ENCODE data around the gene NAA25. TPM values are rescaled to one million over a fixed set of nuclear protein-coding genes. Genes with fewer than 3 reads are reported as not detected.

NAA25 gene
- total and polyA plus RNA-seq, 4 donors, result 3.1 to 17.7 (median 10.8) TPM

DNA sequence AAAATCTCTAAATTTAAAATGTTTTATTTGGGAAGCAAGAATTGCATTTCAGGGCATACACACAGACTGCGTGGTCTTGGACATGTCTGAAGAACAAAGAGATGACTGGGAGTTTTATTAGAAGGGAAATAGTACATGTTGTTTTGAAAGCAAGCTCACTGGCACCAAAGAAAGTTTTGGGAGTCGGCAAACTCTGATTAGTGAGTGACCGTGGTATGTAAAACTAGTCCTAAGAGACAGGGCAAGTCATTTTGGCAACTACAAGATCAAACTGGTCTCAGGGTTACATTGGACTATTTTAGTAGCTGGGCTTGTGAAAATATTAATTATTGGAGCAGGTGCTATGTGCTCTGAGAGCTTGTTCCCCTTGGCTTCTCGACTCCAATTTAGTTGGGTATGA, 110.6 kb downstream of the NAA25 start (continued):
- TF ChIP-seq, protein P1, sequence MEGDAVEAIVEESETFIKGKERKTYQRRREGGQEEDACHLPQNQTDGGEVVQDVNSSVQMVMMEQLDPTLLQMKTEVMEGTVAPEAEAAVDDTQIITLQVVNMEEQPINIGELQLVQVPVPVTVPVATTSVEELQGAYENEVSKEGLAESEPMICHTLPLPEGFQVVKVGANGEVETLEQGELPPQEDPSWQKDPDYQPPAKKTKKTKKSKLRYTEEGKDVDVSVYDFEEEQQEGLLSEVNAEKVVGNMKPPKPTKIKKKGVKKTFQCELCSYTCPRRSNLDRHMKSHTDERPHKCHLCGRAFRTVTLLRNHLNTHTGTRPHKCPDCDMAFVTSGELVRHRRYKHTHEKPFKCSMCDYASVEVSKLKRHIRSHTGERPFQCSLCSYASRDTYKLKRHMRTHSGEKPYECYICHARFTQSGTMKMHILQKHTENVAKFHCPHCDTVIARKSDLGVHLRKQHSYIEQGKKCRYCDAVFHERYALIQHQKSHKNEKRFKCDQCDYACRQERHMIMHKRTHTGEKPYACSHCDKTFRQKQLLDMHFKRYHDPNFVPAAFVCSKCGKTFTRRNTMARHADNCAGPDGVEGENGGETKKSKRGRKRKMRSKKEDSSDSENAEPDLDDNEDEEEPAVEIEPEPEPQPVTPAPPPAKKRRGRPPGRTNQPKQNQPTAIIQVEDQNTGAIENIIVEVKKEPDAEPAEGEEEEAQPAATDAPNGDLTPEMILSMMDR (IDR thresholded peaks at IDR 0.05; ENCODE audit: low read depth, low read length, missing input control), result no peak
- TF ChIP-seq, protein P2, sequence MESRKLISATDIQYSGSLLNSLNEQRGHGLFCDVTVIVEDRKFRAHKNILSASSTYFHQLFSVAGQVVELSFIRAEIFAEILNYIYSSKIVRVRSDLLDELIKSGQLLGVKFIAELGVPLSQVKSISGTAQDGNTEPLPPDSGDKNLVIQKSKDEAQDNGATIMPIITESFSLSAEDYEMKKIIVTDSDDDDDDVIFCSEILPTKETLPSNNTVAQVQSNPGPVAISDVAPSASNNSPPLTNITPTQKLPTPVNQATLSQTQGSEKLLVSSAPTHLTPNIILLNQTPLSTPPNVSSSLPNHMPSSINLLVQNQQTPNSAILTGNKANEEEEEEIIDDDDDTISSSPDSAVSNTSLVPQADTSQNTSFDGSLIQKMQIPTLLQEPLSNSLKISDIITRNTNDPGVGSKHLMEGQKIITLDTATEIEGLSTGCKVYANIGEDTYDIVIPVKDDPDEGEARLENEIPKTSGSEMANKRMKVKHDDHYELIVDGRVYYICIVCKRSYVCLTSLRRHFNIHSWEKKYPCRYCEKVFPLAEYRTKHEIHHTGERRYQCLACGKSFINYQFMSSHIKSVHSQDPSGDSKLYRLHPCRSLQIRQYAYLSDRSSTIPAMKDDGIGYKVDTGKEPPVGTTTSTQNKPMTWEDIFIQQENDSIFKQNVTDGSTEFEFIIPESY (IDR thresholded peaks at IDR 0.05), result no peak
- TF ChIP-seq HNF4G (IDR thresholded peaks at IDR 0.05), result no peak

DNA sequence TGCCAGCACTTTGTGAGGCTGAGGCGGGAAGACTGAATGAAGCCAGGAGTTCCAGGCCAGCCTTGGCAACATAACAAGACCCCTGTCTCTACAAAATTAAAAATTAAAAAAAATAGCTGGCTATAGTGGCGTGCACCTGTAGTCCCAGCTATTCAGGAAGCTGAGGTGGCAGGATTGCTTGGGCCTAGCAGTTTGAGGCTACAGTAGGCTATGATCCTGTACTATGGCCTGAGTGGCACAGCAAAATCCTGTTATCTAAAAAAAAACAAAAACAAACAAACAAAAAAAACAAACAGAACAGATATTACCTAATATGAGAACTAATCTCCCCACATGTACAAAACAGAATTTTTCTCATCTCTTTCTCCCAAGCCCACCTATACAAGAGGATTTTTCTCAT, 111.3 kb downstream of the NAA25 start:
- no peak for DNase-seq (ENCODE audit: low spot score)
- peaks cover 0 to 9% (median 2%) of the 10 kb centered on the region in 4 donors for H3K4me1 ChIP-seq (ENCODE audit: control insufficient read depth in 4 of 4, insufficient read depth in 4 of 4, low read length in 3 of 4)
- H3K27ac ChIP-seq (ENCODE audit: low read depth in 1 of 2, low read length in 2 of 2), result no peak overlapping the region
- H3K36me3 ChIP-seq (ENCODE audit: control insufficient read depth in 4 of 4, insufficient read depth in 3 of 4, low read depth in 1 of 4, low read length in 3 of 4), result no peaks in the 10 kb centered on the region
- TF ChIP-seq, protein P1 (IDR thresholded peaks at IDR 0.05; ENCODE audit: low read depth, low read length, missing input control), result no peak
- TF ChIP-seq FOXA2 (IDR thresholded peaks at IDR 0.05) (no peak), JUND (IDR thresholded peaks at IDR 0.05) (no peak), GABPA (IDR thresholded peaks at IDR 0.05 in 1 of 2, conservative IDR thresholded peaks at IDR 0.05 in 1 of 2) (no peak), NR2F2 (IDR thresholded peaks at IDR 0.05) (no peak), YY1 (IDR thresholded peaks at IDR 0.05) (no peak)
- TF ChIP-seq, protein P3, sequence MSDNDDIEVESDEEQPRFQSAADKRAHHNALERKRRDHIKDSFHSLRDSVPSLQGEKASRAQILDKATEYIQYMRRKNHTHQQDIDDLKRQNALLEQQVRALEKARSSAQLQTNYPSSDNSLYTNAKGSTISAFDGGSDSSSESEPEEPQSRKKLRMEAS (IDR thresholded peaks at IDR 0.05), result no peak
- H3K4me3 ChIP-seq (ENCODE audit: low read depth in 1 of 3, low read length in 3 of 3), result no peak overlapping the region
- H3K9me3 ChIP-seq (ENCODE audit: control insufficient read depth in 4 of 4, low read length in 3 of 4), result no peaks in the 10 kb centered on the region
- 71% methylated on average over 2 of the region's 2 CpGs for WGBS
- H3K9ac ChIP-seq (ENCODE audit: low read depth in 1 of 2, low read length in 2 of 2), result no peak overlapping the region
- no peaks in the 10 kb centered on the region for H3K27me3 ChIP-seq (ENCODE audit: control insufficient read depth in 4 of 4, insufficient read depth in 4 of 4, low read length in 3 of 4)

DNA sequence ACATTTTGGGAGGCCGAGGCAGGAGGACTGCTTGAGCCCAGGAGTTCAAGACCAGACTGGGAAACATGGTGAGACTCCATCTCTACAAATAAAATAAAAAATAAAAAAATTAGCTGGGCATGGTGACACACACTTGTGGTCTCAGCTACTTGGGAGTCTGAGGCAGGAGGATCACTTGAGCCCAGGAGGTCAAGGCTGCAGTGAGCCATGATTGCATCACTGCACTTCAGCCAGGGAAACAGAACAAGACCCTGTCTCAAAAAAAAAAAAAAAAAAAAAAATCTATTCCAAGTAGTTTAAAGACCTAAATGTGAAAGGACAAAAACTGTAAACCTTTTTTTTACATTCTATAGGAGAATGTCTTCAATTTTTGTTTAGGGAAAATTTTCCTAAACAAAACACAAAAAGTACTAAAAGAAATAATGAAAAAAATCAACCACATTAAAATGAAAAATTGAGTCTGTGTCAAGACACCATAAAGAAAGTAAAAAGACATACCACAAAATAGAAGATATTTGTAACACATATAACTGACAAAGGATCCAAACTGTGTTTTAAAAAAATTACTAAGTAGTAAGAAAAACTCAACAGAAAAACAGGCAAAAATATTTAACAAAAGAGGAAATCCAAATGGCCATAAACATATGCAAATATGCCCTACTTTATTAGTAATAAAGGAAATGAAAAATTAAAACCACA, 112.7 kb downstream of the NAA25 start:
- DNase-seq (ENCODE audit: low spot score), result no peak
- Histone ChIP-seq H3K36me3 (ENCODE audit: control insufficient read depth in 4 of 4, insufficient read depth in 3 of 4, low read depth in 1 of 4, low read length in 3 of 4) (no peaks in the 10 kb centered on the region), H3K27me3 (ENCODE audit: control insufficient read depth in 4 of 4, insufficient read depth in 4 of 4, low read length in 3 of 4) (no peaks in the 10 kb centered on the region), H3K9ac (ENCODE audit: low read depth in 1 of 2, low read length in 2 of 2) (no peak overlapping the region), H3K27ac (ENCODE audit: low read depth in 1 of 2, low read length in 2 of 2) (no peak overlapping the region), H3K4me1 (ENCODE audit: control insufficient read depth in 4 of 4, insufficient read depth in 4 of 4, low read length in 3 of 4) (peaks cover 0 to 4% (median 2%) of the 10 kb centered on the region in 4 donors), H3K4me3 (ENCODE audit: low read depth in 1 of 3, low read length in 3 of 3) (no peak overlapping the region), H3K9me3 (ENCODE audit: control insufficient read depth in 4 of 4, low read length in 3 of 4) (no peaks in the 10 kb centered on the region)
- WGBS, result 100% methylated on average over 1 of the region's 1 CpG
- TF ChIP-seq SP1 (IDR thresholded peaks at IDR 0.05) (no peak), NR2F2 (IDR thresholded peaks at IDR 0.05) (no peak), EGR1 (IDR thresholded peaks at IDR 0.05; ENCODE audit: low read depth in 2 of 2) (no peak), HNF4A (conservative IDR thresholded peaks at IDR 0.05) (no peak), HNF4G (IDR thresholded peaks at IDR 0.05) (no peak), GABPA (IDR thresholded peaks at IDR 0.05 in 1 of 2, conservative IDR thresholded peaks at IDR 0.05 in 1 of 2) (no peak), JUND (IDR thresholded peaks at IDR 0.05) (no peak), RXRA (IDR thresholded peaks at IDR 0.05) (no peak), TAF1 (conservative IDR thresholded peaks at IDR 0.05) (no peak)
- TF ChIP-seq, protein P2 (IDR thresholded peaks at IDR 0.05), result no peak
- TF ChIP-seq, protein P3 (IDR thresholded peaks at IDR 0.05), result no peak
- TF ChIP-seq, protein P1 (IDR thresholded peaks at IDR 0.05; ENCODE audit: low read depth, low read length, missing input control), result no peak
- TF ChIP-seq, protein P4, sequence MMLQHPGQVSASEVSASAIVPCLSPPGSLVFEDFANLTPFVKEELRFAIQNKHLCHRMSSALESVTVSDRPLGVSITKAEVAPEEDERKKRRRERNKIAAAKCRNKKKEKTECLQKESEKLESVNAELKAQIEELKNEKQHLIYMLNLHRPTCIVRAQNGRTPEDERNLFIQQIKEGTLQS (IDR thresholded peaks at IDR 0.05), result no peak

Measured in liver (tissue), 9 donors.